Fibroblast of peridontal ligament (primary cell): ENCODE results near the gene SLITRK2.

ENCODE experiments used
- DNase-seq: peaks from one replicate; pipeline ENCODE4 v3.0.0-alpha.2; 2010; ENCODE audit errors: extremely low read depth

The SLITRK2 gene

GRCh38 chrX:145856181-145856580, 38.6 kb downstream of the SLITRK2 start:
- no peak for DNase-seq

GRCh38 chrX:145861818-145862217, 44.2 kb downstream of the SLITRK2 start:
- no peak for DNase-seq

- DNase-seq: no peak
Measured at GRCh38 chrX:145865082-145865481, 47.5 kb downstream of the SLITRK2 start.
